DMS 273 (cell line): ENCODE data around the gene UVSSA.
A peak's percentile ranks its signal among the peaks of the same experiment; 100 is the strongest.
"Not testable (repeated sequence)": the region's sequence is repeated elsewhere in the genome, so short reads cannot be mapped to it uniquely, and the experiment has no call there.

Experiments
- DNase-seq: peaks from one replicate; lab custom pipeline; 2025; ENCODE audit not compliant: unreplicated experiment; lab: John Stamatoyannopoulos, UW

Gene UVSSA

DNA sequence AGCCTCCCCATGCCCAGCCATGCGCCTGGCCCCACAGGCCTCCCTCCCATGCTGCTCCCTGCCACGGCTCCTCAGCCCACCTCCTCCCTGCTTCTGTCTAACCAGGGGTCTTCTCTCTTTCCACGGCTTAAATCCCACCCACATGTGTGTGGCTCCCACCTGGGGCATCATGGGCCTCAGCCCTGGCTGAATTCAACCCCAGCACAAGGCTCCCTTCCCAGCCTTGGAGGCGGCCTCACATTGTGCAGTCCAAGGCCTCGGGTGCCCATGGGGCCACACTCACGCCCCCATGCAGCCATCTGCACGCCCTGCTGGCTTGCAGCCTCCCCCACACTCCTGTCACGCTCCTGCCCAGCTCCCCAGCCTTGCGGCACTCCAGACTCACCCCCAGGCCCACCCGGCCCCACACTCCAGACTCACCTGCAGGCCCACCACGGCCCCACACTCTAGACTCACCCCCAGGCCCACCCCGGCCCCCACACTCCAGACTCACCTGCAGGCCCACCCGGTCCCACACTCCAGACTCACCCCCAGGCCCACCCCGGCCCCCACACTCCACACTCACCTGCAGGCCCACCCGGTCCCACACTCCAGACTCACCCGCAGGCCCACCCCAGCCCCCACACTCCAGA is 30.4 kb upstream of the UVSSA start:
- DNase-seq, result no peak

DNA sequence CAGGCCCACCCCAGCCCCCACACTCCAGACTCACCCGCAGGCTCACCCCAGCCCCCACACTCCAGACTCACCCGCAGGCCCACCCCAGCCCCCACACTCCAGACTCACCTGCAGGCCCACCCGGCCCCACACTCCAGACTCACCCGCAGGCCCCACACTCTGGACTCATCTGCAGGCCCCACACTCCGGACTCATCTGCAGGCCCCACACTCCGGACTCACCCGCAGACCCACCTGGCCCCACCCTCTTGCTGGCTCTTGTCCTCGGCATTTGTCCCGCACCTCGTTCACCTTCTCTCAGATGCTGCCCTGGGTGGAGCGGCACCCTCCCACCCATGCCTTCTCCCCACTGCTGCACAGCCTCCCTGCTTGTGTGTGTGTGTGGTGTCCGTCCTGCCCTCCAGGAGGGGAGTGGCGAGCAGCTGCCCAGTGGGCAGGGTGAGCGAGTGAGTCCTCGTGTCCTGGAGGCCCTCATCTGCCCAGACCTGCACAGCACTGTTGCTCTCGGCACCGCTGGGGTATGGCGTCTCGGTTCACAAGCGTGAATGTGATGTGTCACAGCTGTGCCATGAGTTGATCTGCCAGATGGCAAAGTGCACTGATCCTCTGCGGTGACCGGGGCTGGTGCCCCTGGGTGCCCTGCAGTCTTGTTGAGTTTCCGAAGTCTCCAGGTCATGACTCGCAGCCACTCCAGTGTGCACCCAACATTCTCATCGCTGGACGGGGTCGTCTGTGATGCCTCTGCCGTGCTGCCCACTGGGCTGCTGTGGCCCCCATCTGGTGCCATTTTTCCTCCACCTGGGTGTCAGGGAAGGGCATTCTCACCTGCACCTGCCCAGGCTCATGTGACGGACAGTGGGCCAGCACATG is 29.6 kb upstream of the UVSSA start:
- no peak for DNase-seq

DNA sequence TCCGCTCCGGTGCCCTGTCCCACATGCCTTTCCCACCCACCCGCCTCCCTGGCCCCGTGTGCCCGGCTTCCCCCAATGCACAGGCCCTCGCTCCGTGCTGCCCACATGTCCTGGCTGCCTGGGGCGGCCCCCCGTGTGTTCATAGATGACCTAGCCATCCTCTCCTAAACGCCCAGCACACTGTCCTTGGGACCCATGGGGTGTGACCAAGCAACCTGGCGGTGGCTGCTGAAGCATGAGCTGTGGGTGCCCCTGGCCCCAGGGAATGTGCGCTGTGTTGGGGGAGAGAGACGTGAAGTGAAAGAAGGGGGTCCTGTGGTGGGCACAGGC is 29.0 kb upstream of the UVSSA start:
- no peak for DNase-seq

DNA sequence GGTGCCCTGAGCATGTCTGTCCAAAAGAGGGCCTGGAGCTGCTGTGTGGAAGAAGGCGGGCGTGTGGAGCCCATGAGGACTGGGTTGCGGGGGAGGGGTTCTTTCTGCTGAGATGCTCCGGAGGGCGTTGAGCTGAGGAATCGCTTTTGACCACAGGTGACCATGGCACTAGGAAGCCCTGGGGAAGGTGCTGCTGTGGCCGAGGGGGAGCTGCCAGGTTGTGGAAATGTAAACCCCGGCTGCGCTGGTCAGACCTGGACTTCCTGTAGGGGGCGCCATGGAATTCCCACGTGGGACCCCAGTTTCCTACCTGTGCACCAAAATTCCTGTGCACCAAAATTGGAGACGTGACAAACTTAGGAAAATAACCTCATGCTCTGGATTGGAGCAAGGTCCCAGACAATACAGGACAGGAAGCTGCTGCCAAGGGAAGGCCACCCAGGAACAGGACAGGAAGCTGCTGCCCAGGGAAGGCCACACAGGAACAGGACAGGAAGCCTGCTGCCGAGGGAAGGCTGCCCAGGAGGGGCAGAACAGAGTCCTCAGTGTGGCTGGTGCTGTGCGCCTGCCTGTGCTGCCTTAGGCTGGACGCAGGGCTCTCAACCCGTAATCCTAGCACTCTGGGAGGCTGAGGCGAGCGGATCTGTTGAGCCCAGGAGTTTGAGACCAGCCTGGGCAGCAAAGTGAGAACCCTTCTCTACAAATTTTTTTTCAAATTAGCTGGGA is 28.4 kb upstream of the UVSSA start:
- no peak for DNase-seq

DNA sequence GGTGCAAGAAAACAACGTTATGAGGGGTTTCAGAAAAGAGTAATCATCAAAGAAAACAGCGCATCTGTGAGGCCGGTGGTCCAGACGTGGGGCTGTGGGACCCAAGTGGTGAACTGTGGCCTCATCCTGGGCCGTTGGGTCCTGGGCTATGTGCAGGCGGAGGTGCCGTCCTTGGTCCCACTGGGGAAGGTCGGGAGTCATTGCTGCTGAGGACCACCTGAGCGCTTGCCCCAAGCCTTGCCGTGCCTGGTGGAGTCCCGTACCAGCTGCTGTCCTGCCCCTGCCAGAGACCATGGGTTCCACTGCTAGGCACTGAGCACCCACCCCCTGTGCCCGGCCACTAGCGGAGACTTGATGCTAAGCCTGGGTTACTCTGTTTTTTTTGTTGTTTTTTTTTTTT is 25.5 kb upstream of the UVSSA start:
- no peak for DNase-seq

DNA sequence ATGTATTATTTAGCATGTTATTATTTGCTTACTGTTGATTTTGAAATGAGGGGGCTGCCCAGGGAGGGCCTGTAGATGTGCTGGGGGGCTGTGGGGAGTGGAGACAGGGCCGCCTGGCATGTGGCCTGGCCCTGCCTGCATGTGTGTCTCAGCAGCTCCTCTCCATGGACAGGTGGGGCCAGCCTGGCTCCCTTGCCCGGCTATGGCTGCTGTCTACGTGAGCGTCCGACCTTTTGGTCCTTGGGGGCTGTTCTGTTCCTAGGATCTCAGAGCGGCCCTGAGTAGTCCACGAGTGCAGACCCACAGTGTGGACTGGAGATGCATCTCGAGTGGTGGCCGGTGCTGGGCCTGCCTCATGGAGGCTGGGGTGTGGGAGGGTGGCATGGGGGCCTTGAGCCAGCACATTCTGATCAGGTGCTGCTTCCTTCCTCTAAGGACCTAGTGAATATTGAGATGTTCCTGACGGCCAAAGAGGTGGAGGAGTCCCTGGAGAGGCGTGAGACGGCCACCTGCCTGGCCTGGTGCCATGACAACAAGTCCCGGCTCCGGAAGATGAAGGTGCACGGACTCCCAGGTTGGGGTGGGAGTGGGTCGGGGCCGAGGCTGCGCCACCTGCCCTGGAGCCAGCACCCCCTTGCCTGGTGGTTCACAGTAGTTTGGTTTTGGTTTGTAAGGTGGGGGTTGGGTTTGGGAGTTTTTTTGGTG is 24.9 kb upstream of the UVSSA start:
- no peak for DNase-seq

DNA sequence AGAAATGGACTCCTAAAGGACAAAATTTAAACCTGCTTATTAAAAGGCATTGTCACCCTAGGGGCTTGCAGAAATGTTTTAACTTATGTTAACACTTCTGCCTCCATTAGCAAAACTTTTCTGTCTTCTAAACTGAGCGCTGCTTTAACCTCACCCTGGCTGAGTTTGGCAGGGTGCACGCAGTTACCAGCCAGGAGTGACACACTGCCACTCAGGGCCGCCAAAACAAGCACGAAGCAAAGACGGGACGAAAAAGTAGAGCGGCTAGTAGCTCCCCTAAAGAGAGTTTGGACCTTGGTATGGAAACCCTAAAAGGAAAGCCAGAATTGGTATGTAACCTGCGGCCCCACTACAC is 23.8 kb upstream of the UVSSA start:
- DNase-seq, result no peak

DNA sequence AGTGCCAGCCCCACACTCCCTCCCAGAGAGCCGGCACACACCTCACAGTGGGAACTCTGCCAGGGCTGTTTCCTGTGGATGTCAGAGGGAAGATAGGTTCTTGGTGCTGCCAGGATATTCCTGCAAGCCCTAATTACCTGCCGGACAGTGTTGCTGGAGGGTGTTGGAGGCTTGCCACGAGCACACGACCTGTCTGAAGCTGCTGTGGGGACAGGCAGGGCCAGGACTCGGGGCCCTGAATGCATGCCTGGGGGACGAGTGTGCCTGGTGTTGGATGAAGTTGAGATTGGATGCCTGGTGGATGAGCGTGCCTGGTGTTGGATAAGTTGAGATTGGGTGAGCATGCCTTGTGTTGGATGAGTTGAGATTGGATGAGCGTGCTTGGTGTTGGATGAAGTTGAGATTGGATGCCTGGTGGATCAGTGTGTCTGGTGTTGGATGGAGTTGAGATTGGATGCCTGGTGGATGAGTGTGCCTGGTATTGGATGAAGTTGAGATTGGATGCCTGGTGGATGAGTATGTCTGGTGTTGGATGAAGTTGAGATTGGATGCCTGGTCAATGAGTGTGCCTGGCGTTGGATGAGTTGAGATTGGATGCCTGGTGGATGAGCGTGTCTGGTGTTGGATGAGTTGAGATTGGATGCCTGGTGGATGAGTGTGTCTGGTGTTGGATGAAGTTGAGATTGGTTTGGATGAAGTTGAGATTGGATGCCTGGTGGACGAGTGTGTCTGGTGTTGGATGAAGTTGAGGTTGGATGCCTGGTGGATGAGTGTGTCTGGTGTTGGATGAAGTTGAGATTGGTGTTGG is 23.2 kb upstream of the UVSSA start:
- DNase-seq, result no peak

DNA sequence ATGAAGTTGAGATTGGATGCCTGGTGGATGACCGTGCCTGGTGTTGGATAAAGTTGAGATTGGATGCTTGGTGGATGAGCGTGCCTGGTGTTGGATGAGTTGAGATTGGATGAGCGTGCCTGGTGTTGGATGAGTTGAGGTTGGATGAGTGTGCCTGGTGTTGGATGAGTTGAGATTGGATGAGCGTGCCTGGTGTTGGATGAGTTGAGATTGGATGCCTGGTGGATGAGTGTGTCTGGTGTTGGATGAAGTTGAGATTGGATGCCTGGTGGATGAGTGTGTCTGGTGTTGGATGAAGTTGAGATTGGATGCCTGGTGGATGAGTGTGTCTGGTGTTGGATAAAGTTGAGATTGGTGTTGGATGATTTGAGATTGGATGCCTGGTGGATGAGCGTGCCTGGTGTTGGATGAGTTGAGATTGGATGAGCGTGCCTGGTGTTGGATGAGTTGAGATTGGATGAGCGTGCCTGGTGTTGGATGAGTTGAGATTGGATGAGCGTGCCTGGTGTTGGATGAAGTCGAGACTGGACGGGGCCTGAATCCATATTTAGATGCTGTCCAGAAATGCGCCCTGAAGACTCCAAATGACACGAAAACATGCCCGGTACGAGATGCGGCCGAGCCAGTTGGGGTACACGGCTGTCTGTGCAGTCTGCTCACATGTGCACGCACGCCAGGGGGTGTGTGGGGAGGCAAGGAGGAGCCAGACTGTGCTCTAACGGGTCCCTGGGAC is 22.4 kb upstream of the UVSSA start:
- DNase-seq, result not testable (repeated sequence)

DNA sequence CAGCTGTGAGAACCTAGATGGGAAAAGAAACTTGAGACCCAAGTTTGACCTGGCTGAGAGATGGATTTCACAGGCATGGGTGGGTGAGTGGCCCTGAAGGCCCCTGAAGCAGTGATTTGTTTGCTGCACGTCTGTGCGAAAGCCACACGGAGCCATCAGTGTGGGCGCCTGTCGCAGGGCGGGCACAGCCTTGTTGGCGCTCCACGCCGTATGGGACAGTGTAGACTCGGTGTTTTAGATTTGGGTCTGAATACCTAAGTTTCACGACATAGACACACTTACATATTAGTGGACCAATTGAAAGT is 21.9 kb upstream of the UVSSA start:
- DNase-seq, result no peak

DNA sequence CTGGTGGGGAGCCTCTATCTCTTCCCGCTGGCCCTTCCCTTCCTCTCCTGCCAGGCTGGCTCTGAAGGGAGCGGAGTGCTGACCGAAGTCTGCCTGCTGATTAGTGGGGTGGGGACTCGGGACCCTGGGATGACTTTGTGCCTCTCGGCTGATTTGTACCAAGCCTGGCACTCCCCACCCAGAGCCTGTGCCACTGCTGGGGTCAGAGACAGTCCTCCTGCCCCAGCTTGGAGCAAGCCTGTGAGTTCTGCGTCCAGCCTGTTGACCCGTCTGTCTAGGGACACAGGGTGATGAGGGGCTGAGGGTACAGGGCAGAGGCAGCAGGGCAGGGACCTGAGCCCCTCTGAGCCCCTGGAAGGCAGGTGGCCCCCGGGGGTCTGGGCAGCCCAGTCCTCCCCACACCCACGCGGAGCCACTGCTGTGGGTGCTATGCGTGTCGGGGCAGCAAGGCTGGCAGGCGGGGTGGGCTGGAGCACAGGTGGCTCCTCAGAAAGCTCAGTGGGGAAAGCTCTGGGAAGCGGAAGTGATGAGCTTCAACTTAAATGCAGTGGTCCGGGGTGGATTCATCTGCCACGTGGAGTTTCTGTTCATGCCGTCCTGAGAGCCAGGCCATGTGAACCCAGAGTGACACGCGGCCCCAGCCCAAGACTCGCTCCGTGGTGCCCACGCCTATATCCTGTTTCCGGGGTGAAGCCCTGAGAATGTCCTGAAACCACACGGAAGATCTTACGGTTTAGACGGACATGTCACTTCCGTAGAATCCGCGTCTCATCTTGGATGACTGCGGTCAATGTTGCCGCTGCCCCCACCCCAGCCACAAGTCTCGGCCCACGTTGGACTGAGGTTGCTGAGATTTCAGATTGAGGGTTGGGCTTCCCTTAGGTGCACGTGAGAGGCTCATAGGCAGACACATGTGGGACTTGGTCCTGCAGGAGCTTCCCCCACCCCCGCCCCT is 21.1 kb upstream of the UVSSA start:
- no peak for DNase-seq

DNA sequence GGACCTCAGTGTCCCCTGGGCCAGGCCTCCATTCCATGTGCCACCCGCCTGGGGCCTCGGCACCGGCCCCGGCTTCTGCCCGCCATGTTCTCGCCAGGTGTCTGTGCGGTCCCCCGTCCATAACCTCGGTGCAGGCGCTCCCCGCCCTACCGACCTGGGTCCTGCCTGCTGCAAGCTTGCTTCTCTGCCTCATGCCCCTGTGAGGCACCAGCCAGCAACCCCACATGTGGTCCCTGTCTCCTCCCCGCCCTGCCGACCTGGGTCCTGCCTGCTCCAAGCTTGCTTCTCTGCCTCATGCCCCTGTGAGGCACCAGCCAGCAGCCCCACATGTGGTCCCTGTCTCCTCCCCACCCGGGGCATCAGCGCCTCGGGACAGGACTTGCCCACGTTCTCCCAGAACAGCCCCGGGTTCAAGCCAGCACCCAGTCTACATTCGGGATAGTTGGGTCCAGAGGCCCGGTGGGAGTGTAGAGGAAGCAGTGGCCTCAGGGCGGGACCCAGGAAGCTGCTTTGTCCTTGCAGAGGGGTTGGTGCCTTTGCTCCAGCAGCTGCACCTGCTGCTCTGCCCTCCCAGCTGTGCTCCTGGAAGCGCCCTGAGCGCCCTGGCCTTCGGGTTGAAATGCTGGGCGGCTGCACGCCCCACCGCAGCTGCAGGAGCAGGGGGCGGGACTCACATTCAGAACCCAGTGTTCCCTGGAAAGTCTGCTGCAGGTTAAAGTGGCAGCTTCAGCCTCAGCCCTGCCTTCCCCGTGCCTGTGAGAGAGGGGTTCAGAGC is 20.1 kb upstream of the UVSSA start:
- no peak for DNase-seq

DNA sequence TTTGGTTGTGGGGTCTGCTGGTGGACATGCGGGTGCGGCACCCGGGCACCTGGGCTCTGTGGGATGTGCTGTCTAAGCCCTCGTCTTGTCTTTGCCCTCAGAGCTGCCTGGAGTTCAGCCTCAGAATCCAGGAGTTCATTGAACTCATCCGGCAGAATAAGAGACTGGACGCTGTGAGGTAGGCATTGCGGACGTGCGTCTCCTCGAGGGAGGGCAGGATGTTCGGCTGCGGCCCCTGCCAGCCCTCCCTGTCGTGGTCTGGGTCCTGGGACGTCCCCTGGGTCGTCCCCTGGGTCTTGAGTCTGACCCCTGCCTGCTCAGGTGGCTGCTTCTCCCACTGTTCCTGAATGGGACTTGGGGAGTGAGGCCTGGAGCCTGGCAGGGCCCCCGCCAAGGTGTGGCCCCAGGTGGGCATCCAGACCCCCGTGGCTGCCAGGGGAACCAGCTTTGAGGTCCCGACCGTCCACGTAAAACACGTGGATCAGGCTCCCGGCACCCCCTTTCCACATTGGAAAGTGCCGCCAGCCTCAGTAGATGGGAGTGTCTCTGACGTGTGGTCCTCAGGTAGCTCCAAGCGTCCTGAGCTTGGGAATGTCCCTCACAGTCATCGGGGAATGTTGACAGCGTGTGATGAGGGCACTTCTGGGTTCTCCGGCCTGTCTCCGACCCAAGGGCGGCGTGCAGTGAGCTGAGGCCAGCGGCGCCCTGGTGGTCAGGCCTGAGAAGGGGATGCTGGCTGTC is 19.3 kb upstream of the UVSSA start:
- no peak for DNase-seq

DNA sequence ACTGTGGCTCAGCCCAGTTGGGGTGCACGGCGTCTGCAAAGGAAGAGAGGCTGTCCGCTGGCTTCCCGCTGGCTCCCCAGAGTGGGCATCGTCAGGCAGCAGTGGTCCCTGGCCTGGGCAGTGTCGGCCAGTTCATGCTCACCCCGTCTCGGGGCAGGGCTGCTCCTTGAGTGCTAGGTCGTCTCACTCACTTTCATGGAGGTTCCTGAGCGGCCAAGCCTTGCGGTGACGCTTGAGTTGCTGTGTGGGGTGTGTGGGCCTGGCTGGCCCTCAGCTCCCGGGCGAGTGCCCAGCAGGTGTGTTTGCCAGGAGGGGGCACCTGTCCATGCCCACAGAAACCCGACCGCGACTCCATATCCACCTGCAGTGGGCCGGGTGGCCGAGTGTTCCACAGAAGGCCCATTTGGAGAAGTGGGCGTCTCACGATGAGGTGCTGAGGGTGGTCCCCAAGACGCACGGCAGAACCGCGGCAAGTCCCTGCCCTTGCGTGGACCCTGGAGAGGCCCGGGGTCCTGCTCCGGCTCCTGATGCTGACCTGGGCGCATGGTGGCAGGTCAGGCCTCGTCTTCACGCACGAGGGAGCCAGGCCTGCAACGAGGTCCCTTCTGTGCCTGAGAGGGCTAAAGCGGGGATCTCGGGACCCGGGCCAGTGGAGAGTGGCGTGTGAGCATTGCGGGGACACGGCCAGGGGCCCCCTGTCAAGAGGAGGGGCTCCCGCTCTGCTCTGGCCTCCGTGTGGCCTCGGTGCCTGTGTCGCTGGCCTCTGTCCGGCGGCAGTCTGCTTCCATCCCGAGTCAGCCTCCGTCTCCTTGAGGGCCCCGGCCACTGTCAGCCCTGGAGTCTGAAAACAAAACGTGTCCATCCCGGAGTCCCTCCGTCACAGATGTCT is 18.5 kb upstream of the UVSSA start:
- DNase-seq, result no peak

DNA sequence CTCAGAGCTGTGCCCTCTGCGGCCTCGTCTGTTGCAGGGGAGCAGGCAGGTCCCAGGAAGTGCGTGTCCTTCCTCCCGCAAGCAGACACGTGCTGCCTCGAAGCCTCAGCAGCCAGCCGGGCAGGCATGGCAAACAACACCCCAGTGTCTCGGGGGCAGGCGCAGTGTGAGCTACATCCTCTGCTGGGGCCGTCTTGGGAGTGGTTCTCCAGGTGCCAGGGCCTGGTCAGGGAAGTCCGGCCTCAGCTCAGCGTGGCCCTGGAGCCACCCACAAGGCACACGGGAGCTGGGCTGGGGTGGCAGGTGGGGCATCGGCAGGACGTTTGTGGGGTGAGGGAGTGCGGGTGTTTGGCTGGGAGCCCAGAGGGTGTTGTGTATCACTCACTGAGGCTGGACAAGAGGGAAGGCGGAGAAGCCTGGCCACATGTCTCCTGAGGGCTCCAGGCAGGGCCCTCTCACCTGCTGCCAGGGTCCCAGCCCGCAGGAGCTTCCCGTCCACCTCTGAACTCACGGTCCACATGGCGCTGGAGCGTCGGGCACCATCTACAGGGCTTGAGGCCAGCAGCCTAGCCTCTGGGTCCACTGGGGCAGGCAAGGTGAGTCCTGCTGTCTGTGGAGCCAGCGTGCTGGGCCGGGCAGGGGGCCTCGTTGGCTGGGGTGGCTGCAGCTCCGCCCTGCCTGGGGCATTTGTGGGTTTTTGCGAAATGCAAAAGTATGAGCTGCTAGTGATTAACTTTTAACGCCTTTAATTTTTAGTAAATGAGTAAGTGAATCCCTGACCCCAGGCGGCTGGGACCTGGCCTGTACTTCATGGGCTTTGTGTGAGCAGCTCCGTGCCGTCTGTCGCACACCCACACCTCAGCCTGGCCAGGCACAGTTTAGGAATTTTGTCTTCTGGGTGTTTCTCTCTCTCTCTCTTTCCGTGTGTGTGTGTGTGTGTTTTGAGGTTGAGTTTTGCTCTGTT is 17.3 kb upstream of the UVSSA start:
- DNase-seq, result peak; percentile 29
